ENCODE data around the gene STMN1.

- TF ChIP-seq, protein P1, sequence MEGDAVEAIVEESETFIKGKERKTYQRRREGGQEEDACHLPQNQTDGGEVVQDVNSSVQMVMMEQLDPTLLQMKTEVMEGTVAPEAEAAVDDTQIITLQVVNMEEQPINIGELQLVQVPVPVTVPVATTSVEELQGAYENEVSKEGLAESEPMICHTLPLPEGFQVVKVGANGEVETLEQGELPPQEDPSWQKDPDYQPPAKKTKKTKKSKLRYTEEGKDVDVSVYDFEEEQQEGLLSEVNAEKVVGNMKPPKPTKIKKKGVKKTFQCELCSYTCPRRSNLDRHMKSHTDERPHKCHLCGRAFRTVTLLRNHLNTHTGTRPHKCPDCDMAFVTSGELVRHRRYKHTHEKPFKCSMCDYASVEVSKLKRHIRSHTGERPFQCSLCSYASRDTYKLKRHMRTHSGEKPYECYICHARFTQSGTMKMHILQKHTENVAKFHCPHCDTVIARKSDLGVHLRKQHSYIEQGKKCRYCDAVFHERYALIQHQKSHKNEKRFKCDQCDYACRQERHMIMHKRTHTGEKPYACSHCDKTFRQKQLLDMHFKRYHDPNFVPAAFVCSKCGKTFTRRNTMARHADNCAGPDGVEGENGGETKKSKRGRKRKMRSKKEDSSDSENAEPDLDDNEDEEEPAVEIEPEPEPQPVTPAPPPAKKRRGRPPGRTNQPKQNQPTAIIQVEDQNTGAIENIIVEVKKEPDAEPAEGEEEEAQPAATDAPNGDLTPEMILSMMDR (IDR thresholded peaks at IDR 0.05) = no peak
- TF ChIP-seq POLR2A (IDR thresholded peaks at IDR 0.05; ENCODE audit: low read depth) (no peak), POLR2AphosphoS5 (IDR thresholded peaks at IDR 0.05) (no peak), EP300 (IDR thresholded peaks at IDR 0.05) (no peak)
These were observed 27.5 kb upstream of the STMN1 start for GRCh38 chr1:25933479-25934365.

All from esophagus muscularis mucosa (tissue), 4 donors.